CD14-positive monocyte (primary cell): ENCODE results near the gene GREB1. TPM values are rescaled to one million over a fixed set of nuclear protein-coding genes. Genes with fewer than 3 reads are reported as not detected.

Experiments
- DNase-seq, 3 donors: peaks; one replicate each; pipeline ENCODE4 v3.0.0-alpha.2; 2011 to 2022
- H2AFZ ChIP-seq: 2 replicates; pipeline ENCODE4 v1.6.0; 2012; ENCODE audit warnings: mild to moderate bottlenecking, low read depth, low read length, inconsistent platforms; ENCODE audit not compliant: insufficient read depth, poor library complexity, severe bottlenecking
- H3K27ac ChIP-seq, 2 donors: 1 replicate in 1 of 2; 2 replicates in 1 of 2; pipeline ENCODE4 v1.5.1; 2012 to 2013; ENCODE audit warnings: low read length in 2 of 2, control low read depth in 1 of 2, inconsistent platforms in 1 of 2, low read depth in 1 of 2, mild to moderate bottlenecking in 1 of 2
- H3K27me3 ChIP-seq, 2 donors: one replicate each; pipeline versions ENCODE4 v1.6.0 to v1.6.1; 2011 to 2013; ENCODE audit warnings: low read length in 2 of 2; ENCODE audit not compliant: control insufficient read depth in 2 of 2, insufficient read depth in 2 of 2
- H3K36me3 ChIP-seq, 2 donors: replicated peaks in 1 of 2; 1 replicate in 1 of 2; 2 replicates in 1 of 2; pipeline versions ENCODE4 v1.5.1 to v1.6.1; 2012 to 2013; ENCODE audit warnings: low read length in 2 of 2, control low read depth in 1 of 2, inconsistent platforms in 1 of 2, mild to moderate bottlenecking in 1 of 2; ENCODE audit not compliant: insufficient read depth in 2 of 2, control insufficient read depth in 1 of 2
- H3K4me1 ChIP-seq, 2 donors: 1 replicate in 1 of 2; 2 replicates in 1 of 2; pipeline versions ENCODE4 v1.5.1 to v1.6.1; 2012 to 2013; ENCODE audit warnings: low read length in 2 of 2, control low read depth in 1 of 2, inconsistent platforms in 1 of 2, mild to moderate bottlenecking in 1 of 2, moderate library complexity in 1 of 2; ENCODE audit not compliant: insufficient read depth in 2 of 2, control insufficient read depth in 1 of 2
- H3K4me2 ChIP-seq: replicated peaks from 2 replicates; pipeline ENCODE3; 2012; ENCODE audit warnings: low read length, moderate library complexity, mild to moderate bottlenecking; ENCODE audit not compliant: poor library complexity, severe bottlenecking; ENCODE audit errors: extremely low read depth
- H3K4me3 ChIP-seq, 3 experiments: fragments of 200-600 bp in 1 of 3; sonication (generic) in 1 of 3; replicated peaks in 1 of 3; 1 replicate in 2 of 3; 2 replicates in 1 of 3; pipeline ENCODE4 v1.5.1; 2011 to 2013; ENCODE audit warnings: low read length in 3 of 3, mild to moderate bottlenecking in 3 of 3, control low read depth in 2 of 3, low read depth in 2 of 3, inconsistent platforms in 1 of 3, moderate library complexity in 1 of 3
- H3K79me2 ChIP-seq: 2 replicates; pipeline ENCODE4 v1.6.0; 2012; ENCODE audit warnings: mild to moderate bottlenecking, control low read depth, inconsistent platforms, low read length, moderate library complexity; ENCODE audit not compliant: insufficient read depth
- H3K9ac ChIP-seq: 2 replicates; pipeline ENCODE4 v1.6.0; 2017; ENCODE audit warnings: low read length, mild to moderate bottlenecking; ENCODE audit not compliant: insufficient read depth, poor library complexity, severe bottlenecking
- H3K9me3 ChIP-seq, 2 donors: replicated peaks in 1 of 2; 1 replicate in 1 of 2; 2 replicates in 1 of 2; pipeline versions ENCODE4 v1.5.1 to v1.6.1; 2012 to 2013; ENCODE audit warnings: low read length in 2 of 2, control low read depth in 1 of 2; ENCODE audit not compliant: control insufficient read depth in 1 of 2, insufficient read depth in 1 of 2
- H4K20me1 ChIP-seq: 2 replicates; pipeline ENCODE4 v1.6.0; 2012; ENCODE audit warnings: mild to moderate bottlenecking, low read length, control low read depth, moderate library complexity; ENCODE audit not compliant: insufficient read depth
- H3K27ac Mint-ChIP-seq, 7 donors: one replicate each; pipeline ENCODE4 v1.8.0; 2020; ENCODE audit warnings: mild to moderate bottlenecking in 7 of 7, mixed read lengths in 7 of 7, moderate library complexity in 6 of 7, inconsistent platforms in 2 of 7
- H3K27me3 Mint-ChIP-seq, 3 donors: one replicate each; pipeline ENCODE4 v1.8.0; 2021 to 2022; ENCODE audit warnings: low read depth in 3 of 3, mild to moderate bottlenecking in 3 of 3, mixed read lengths in 3 of 3, moderate library complexity in 3 of 3, inconsistent platforms in 1 of 3
- H3K36me3 Mint-ChIP-seq, 2 donors: one replicate each; pipeline ENCODE4 v1.8.0; 2020; ENCODE audit warnings: mixed read lengths in 2 of 2, inconsistent platforms in 1 of 2, mild to moderate bottlenecking in 1 of 2
- H3K4me1 Mint-ChIP-seq: one replicate; pipeline ENCODE4 v1.8.0; 2020; ENCODE audit warnings: mild to moderate bottlenecking, mixed read lengths
- H3K4me3 Mint-ChIP-seq, 2 donors: one replicate each; pipeline ENCODE4 v1.8.0; 2020; ENCODE audit warnings: mild to moderate bottlenecking in 2 of 2, mixed read lengths in 2 of 2, moderate library complexity in 1 of 2
- H3K9me3 Mint-ChIP-seq, 7 donors: one replicate each; pipeline ENCODE4 v1.8.0; 2020 to 2022; ENCODE audit warnings: mixed read lengths in 7 of 7, mild to moderate bottlenecking in 6 of 7, moderate library complexity in 6 of 7, inconsistent platforms in 2 of 7
- CTCF ChIP-seq: fragments of 200-600 bp; IDR thresholded peaks from one replicate; pipeline ENCODE4 v1.8.0; 2022; ENCODE audit warnings: antibody characterized with exemption, mild to moderate bottlenecking
- WGBS: methylation state at CpG from one replicate; pipeline ENCODE4 v1.1.5; 2013; ENCODE audit warnings: missing lambda C conversion rate; ENCODE audit not compliant: insufficient coverage; 5-methylcytosine and 5-hydroxymethylcytosine counted together
- intact Hi-C, 2 donors: fragments of 100-400 bp; cut with micrococcal nuclease; formaldehyde crosslinking; loops; one replicate each; pipeline versions ENCODE4 v1.15.0 to v1.15.1; 2023
- polyA plus RNA-seq, 3 donors: library from polyadenylated mRNA; depleted of rRNA in 1 of 3; unstranded in 2 of 3; stranded (reverse) in 1 of 3; fragments of 300-500 nt in 2 of 3; fragments of >200 nt in 1 of 3; fragmentation: Illumina TruSeq in 2 of 3; gene quantifications; 1 replicate in 2 of 3; 2 replicates in 1 of 3; pipeline ENCODE4 v1.2.3, GENCODE V29; 2012 to 2021

The GREB1 gene
- polyA plus RNA-seq, 3 donors: not detected

DNA sequence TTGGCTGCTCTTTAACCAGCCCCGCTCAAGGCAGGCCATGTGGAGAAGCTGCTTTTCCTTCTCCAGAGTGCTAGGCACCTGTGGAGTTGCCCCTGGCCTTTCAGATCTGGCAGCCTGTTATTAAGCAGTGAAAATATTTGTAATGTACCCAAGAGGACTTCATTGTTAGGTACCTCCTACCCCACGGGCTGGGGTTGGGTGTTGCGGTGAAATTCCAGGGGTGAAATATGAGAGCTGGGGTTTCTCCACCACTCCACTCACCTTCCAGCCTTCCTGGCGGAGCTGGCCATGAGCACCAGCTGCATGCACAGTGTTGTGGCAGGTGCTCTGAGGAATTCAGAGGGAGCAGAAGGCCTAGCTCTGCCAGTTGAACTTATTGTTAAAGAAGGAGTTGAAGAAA, 97.0 kb downstream of the GREB1 start:
- H3K4me3 ChIP-seq: no peak overlapping the region
- 90% methylated on average over 1 of the region's 4 CpGs for WGBS
- H2AFZ ChIP-seq: no peak overlapping the region
- intact Hi-C loops: no loop called here
- H3K4me1 ChIP-seq: no peaks in the 10 kb centered on the region
- H3K4me2 ChIP-seq: no peak overlapping the region
- TF ChIP-seq CTCF: no peak
- H3K36me3 ChIP-seq: no peaks in the 10 kb centered on the region
- H3K27me3 ChIP-seq: no peaks in the 10 kb centered on the region
- H3K9me3 ChIP-seq: peaks cover 7 to 9% of the 10 kb centered on the region in 2 donors
- H3K36me3 Mint-ChIP-seq: no peaks in the 10 kb centered on the region
- no peaks in the 10 kb centered on the region for H3K4me1 Mint-ChIP-seq
- H3K79me2 ChIP-seq: no peaks in the 10 kb centered on the region
- H3K9me3 Mint-ChIP-seq: peaks cover 1 to 15% (median 7%) of the 10 kb centered on the region in 7 donors
- no peak overlapping the region for H3K4me3 Mint-ChIP-seq
- no peak for DNase-seq
- H3K9ac ChIP-seq: no peak overlapping the region
- peaks cover 2 to 6% (median 3%) of the 10 kb centered on the region in 3 donors for H3K27me3 Mint-ChIP-seq
- H4K20me1 ChIP-seq: no peaks in the 10 kb centered on the region
- no peak overlapping the region for H3K27ac ChIP-seq
- no peak overlapping the region for H3K27ac Mint-ChIP-seq

DNA sequence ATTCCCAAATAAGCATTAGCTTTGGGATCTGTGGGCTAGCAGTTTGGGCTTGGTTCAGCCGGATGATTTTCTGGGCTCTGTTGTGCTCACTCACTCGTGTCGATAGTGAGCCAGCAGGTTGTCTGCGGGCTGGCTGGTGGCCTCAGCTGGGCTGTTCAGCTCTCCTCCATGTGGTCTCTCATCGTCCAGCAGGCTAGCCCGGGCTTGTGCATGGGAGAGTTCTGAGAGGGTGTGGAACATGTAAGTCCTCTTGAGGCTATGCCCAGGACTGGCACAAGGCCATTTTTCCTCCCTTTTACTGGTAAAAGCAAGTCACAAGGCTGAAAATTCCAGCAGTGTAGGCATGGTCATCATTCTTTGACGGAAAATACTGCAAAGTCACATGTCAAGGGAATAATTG, 97.6 kb downstream of the GREB1 start:
- no peak overlapping the region for H3K4me3 Mint-ChIP-seq
- intact Hi-C loops: no loop called here
- Histone ChIP-seq H3K4me3 (no peak overlapping the region), H3K9ac (no peak overlapping the region), H4K20me1 (no peaks in the 10 kb centered on the region), H3K9me3 (peaks cover 7 to 9% of the 10 kb centered on the region in 2 donors), H3K27me3 (no peaks in the 10 kb centered on the region), H3K4me2 (no peak overlapping the region), H3K27ac (no peak overlapping the region), H3K4me1 (no peaks in the 10 kb centered on the region), H2AFZ (no peak overlapping the region), H3K79me2 (no peaks in the 10 kb centered on the region), H3K36me3 (no peaks in the 10 kb centered on the region)
- TF ChIP-seq CTCF: no peak
- no peaks in the 10 kb centered on the region for H3K4me1 Mint-ChIP-seq
- peaks cover 2 to 6% (median 3%) of the 10 kb centered on the region in 3 donors for H3K27me3 Mint-ChIP-seq
- no peaks in the 10 kb centered on the region for H3K36me3 Mint-ChIP-seq
- WGBS: 89% methylated on average over 5 of the region's 7 CpGs
- no peak for DNase-seq
- H3K9me3 Mint-ChIP-seq: peaks cover 1 to 10% (median 7%) of the 10 kb centered on the region in 7 donors
- H3K27ac Mint-ChIP-seq: no peak overlapping the region
